ENCODE results near the gene NOC2L. TPM values are rescaled to one million over a fixed set of nuclear protein-coding genes. Genes with fewer than 3 reads are reported as not detected.
A peak's percentile ranks its signal among the peaks of the same experiment; 100 is the strongest.

Gene NOC2L
- total RNA-seq, 4 donors from 2014 or later: 57.9 to 80.2 (median 60.4) TPM

- Histone ChIP-seq H3K4me1 (peaks cover 30 to 81% (median 32%) of the 10 kb centered on the region in 3 donors), H3K36me3 (peaks cover 0 to 31% (median 10%) of the 10 kb centered on the region in 3 donors), H3K27ac (peak overlapping the region; percentile 91 to 99 (median 98)), H3K9me3 (no peaks in the 10 kb centered on the region), H3K4me3 (peak overlapping the region; percentile 72 to 83 (median 74)), H3K27me3 (peaks cover 0 to 38% (median 4%) of the 10 kb centered on the region in 4 donors)
- 0% methylated on average over 2 of the region's 60 CpGs; no CpG with 5 or more reads in 1 of the 2 donors for WGBS, 2 donors
- no peak for DNase-seq
- TF ChIP-seq CTCF (IDR thresholded peaks at IDR 0.05) (no peak), POLR2A (IDR thresholded peaks at IDR 0.05) (peak in 3 of 4 donors; percentile 38 to 60 (median 48))
- intact Hi-C loops (cut with DNase I): no loop called here
Observed at GRCh38 chr1:966704-967300, 7.7 kb upstream of the NOC2L start.

- H3K4me1 ChIP-seq: peaks cover 28 to 81% (median 35%) of the 10 kb centered on the region in 3 donors
- H3K36me3 ChIP-seq: peaks cover 0 to 34% (median 10%) of the 10 kb centered on the region in 3 donors
- peak within 1 kb of the TSS; percentile 91 to 99 (median 98) for H3K27ac ChIP-seq
- TF ChIP-seq POLR2A (IDR thresholded peaks at IDR 0.05): peak in 1 of 4 donors; percentile 46
- no peak for TF ChIP-seq CTCF (IDR thresholded peaks at IDR 0.05)
- intact Hi-C loops (cut with DNase I): no loop called here
- peak within 1 kb of the TSS; percentile 72 to 83 (median 74) for H3K4me3 ChIP-seq
- no CpG with 5 or more reads among the region's 31 CpGs for WGBS, 2 donors
- H3K9me3 ChIP-seq: no peaks in the 10 kb centered on the region
- no peak for DNase-seq
- peaks cover 0 to 32% (median 3%) of the 10 kb centered on the region in 4 donors for H3K27me3 ChIP-seq
Observed at GRCh38 chr1:966135-966703, 7.2 kb upstream of the NOC2L start, which contains the start of gene PLEKHN1. Gene PLEKHN1, plus strand, starts transcription at chr1:966482. Its CDS starts 50 bp downstream, at chr1:966532.

GRCh38 chr1:965526-966134 is 6.6 kb upstream of the NOC2L start:
- intact Hi-C loops (cut with DNase I): no loop called here
- no peak for DNase-seq
- WGBS, 2 donors: 77 to 87% methylated on average over 4 to 16 of the region's 26 CpGs

GRCh38 chr1:964691-965525 is 5.9 kb upstream of the NOC2L start:
- Histone ChIP-seq H3K4me3 (no peak overlapping the region), H3K4me1 (peaks cover 27 to 78% (median 33%) of the 10 kb centered on the region in 3 donors), H3K27ac (peak overlapping the region in 2 of 4 donors; percentile 98), H3K9me3 (no peaks in the 10 kb centered on the region), H3K27me3 (peaks cover 0 to 19% (median 0%) of the 10 kb centered on the region in 4 donors), H3K36me3 (peaks cover 0 to 34% (median 10%) of the 10 kb centered on the region in 3 donors)
- DNase-seq: no peak
- WGBS, 2 donors: 87 to 90% methylated on average over 17 of the region's 51 CpGs
- intact Hi-C loops (cut with DNase I): no loop called here
- TF ChIP-seq CTCF (IDR thresholded peaks at IDR 0.05) (no peak), POLR2A (IDR thresholded peaks at IDR 0.05) (no peak)

More at GRCh38 chr1:965526-966134, 6.6 kb upstream of the NOC2L start:
- H3K27ac ChIP-seq: peak overlapping the region; percentile 91 to 99 (median 98)
- peaks cover 0 to 26% (median under 1%) of the 10 kb centered on the region in 4 donors for H3K27me3 ChIP-seq
- peaks cover 23 to 80% (median 34%) of the 10 kb centered on the region in 3 donors for H3K4me1 ChIP-seq
- H3K9me3 ChIP-seq: no peaks in the 10 kb centered on the region
- H3K4me3 ChIP-seq: peak overlapping the region; percentile 72 to 83 (median 74)
- H3K36me3 ChIP-seq: peaks cover 0 to 34% (median 10%) of the 10 kb centered on the region in 3 donors
- TF ChIP-seq CTCF (IDR thresholded peaks at IDR 0.05) (no peak), POLR2A (IDR thresholded peaks at IDR 0.05) (no peak)
